GM19328 (cell line): Measurements from ENCODE around the gene GON4L.
"Not testable (repeated sequence)": the region's sequence is repeated elsewhere in the genome, so short reads cannot be mapped to it uniquely, and the experiment has no call there.

ENCODE experiments used
- ATAC-seq: cut with Tn5 transposase; IDR thresholded peaks from one replicate; pipeline ENCODE4 v1.9.1; 2021; ENCODE audit warnings: mild to moderate bottlenecking, moderate library complexity; ENCODE audit not compliant: unreplicated experiment

GON4L gene, protein sequence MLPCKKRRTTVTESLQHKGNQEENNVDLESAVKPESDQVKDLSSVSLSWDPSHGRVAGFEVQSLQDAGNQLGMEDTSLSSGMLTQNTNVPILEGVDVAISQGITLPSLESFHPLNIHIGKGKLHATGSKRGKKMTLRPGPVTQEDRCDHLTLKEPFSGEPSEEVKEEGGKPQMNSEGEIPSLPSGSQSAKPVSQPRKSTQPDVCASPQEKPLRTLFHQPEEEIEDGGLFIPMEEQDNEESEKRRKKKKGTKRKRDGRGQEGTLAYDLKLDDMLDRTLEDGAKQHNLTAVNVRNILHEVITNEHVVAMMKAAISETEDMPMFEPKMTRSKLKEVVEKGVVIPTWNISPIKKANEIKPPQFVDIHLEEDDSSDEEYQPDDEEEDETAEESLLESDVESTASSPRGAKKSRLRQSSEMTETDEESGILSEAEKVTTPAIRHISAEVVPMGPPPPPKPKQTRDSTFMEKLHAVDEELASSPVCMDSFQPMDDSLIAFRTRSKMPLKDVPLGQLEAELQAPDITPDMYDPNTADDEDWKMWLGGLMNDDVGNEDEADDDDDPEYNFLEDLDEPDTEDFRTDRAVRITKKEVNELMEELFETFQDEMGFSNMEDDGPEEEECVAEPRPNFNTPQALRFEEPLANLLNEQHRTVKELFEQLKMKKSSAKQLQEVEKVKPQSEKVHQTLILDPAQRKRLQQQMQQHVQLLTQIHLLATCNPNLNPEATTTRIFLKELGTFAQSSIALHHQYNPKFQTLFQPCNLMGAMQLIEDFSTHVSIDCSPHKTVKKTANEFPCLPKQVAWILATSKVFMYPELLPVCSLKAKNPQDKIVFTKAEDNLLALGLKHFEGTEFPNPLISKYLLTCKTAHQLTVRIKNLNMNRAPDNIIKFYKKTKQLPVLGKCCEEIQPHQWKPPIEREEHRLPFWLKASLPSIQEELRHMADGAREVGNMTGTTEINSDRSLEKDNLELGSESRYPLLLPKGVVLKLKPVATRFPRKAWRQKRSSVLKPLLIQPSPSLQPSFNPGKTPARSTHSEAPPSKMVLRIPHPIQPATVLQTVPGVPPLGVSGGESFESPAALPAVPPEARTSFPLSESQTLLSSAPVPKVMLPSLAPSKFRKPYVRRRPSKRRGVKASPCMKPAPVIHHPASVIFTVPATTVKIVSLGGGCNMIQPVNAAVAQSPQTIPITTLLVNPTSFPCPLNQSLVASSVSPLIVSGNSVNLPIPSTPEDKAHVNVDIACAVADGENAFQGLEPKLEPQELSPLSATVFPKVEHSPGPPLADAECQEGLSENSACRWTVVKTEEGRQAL (N-terminal part only)

DNA sequence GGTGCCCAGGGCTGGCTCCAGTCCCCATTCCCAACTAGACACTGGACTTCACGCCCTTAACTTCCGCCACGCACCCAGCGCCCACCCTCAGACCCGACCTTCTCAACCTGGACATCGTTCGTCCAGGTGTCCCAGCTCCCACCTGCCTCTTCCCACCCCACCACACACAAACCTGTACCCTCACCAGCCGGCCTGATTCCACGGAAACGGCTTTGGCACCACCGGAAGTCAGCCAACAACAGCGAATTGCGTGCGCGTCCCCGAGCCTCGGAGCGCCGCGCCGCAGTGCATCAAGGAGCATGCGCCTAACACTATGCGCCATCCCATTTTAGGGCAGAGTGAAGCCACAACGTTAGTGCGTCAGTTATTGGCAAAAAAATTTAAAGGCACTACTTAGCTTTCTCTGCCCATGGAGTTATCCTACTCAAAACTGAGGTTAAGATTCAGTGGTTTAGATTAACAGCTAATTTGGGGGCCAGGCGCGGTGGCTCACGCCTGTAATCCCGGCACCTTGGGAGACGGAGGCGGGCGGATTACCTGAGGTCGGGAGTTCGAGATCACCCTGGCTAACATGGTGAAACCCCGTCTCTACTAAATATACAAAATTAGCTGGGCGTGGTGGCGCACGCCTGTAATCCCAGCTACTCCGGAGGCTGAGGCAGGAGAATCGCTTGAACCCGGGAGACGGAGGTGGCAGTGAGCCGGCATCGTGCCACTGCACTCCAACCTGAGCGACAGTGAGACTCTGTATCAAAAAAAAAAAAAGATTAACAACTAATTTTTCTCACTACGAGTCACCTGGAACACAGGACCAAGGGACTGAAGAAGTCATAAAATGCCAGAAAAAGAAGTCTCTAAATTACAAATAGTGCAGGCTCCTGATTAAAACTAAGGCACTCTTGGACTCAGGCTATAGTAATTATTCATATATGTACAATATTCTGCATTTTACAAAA lies at the start of gene GON4L:
GON4L (minus strand) TSS at position 240 of the 956 bp plus-strand sequence. CDS start 3,434 bp downstream, outside the sequence.
- ATAC-seq = peak; percentile 37

DNA sequence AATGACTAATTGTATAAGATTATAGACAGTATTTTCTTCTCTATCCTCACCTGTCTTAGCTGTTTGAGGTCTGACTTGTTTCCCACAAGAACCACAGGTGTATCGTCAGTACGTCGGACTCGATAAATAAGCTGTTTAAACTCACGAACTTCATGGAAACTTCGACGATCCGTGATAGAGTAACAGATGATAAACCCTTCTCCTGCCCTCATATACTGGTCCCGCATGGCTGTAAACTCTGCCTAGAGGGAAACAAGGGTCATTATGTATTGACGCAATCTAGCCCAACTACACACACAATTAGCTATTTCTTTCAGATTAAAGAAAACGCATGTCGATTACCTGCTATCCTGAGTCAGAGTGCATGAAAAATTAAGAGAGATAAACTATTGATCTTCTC lies 47.2 kb upstream of the GON4L start:
- no peak for ATAC-seq

GRCh38 chr1:155900161-155900560 lies 43.1 kb upstream of the GON4L start:
- no peak for ATAC-seq

- no peak for ATAC-seq
Observed at GRCh38 chr1:155899683-155900082, 42.7 kb upstream of the GON4L start.

GRCh38 chr1:155898888-155899287 lies 41.9 kb upstream of the GON4L start:
- ATAC-seq = no peak

- no peak for ATAC-seq
Observed at GRCh38 chr1:155897746-155898145, 40.7 kb upstream of the GON4L start.

DNA sequence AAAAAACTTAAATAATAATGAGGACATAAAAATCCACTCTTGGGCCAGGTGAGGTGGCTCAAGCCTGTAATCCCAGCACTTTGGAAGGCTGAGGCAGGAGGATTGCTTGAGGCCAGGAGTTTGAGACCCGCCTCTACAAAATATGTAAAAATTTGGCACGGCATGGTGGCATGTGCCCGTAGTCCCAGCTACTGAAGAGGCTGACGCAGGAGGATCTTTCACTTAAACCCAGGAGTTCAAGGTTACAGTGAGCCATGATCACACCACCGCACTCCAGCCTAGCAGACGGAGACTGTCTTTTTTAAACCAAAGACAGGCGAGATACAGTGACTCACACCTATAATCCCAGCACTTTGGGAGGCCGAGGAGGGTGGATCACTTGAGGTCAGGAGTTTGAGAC lies 39.5 kb upstream of the GON4L start:
- ATAC-seq = not testable (repeated sequence)

DNA sequence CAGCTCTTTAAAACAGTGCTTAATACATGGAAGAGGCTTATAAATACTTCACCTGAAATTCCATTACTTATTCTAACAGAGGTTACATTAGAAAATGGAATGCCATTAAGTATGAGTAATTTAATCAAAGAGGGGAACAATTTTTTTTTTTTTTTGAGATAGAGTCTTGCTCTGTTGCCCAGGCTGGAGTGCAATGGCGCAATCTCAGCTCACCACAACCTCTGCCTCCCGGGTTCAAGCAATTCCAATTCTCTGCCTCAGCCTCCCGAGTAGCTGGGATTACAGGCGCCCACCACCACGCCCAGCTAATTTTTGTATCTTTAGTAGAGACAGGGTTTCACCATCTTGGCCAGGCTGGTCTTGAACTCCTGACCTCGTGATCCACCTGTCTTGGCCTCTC lies 38.6 kb upstream of the GON4L start:
- ATAC-seq = not testable (repeated sequence)

DNA sequence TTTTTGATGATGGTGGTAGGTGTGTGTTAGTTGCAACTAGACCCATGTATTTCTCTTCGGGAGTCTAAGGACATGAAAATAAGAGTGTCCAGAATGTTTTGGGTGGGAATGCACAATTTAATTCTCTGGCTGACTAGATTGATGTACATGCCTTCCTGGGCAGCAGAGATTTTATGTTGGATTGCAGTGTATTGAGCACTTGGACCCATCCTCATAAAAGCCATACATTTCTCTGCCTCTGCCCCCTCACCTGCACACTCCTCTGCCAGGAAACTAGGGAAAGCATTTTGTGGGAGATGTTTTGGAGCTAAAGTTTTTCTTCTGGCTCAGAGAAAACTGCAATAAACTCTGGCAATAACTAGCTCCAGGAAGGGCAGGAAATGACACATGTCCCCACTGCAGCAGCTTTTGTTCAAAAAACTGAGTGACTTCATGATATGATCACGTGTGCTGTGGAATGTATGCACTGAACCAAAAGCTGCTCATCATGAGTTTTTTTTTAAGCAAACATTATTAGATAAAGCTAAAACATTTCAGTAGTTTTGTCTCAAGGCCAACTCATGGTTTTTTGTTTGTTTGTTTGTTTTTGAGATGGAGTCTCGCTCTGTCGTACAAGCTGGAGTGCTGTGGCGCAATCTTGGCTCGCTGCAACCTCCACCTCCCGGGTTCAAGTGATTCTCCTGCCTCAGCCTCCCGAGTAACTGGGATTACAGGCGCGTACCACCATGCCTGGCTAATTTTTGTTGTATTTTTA lies 36.6 kb upstream of the GON4L start:
- ATAC-seq = no peak

DNA sequence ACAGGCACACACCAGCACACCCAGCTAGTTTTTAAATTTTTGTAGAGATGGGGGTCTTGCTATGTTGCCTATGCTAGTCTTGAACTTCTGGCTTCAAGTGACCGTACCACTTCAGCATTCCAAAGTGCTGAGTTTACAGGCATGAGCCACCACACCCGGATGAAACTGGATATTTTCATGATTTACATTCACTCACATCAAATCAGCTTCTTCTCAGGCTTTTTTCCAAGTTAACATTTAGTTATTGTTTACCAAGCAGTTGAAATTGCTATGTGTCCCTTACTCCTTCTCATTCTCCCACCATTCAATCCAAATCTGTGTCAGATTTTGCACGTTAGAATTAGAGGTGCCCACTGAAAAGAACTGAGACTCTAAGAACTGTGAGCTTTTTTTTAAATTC lies 35.8 kb upstream of the GON4L start:
- no peak for ATAC-seq

GRCh38 chr1:155890251-155890650 lies 33.2 kb upstream of the GON4L start:
- ATAC-seq = no peak

- no peak for ATAC-seq
Observed at GRCh38 chr1:155889566-155889965, 32.6 kb upstream of the GON4L start.

GRCh38 chr1:155888481-155888880 lies 31.5 kb upstream of the GON4L start:
- no peak for ATAC-seq

GRCh38 chr1:155884982-155885381 lies 28.0 kb upstream of the GON4L start:
- ATAC-seq = no peak

- ATAC-seq = no peak
Observed at GRCh38 chr1:155884031-155884960, 27.3 kb upstream of the GON4L start.

- no peak for ATAC-seq
Observed at GRCh38 chr1:155882766-155883165, 25.8 kb upstream of the GON4L start.

DNA sequence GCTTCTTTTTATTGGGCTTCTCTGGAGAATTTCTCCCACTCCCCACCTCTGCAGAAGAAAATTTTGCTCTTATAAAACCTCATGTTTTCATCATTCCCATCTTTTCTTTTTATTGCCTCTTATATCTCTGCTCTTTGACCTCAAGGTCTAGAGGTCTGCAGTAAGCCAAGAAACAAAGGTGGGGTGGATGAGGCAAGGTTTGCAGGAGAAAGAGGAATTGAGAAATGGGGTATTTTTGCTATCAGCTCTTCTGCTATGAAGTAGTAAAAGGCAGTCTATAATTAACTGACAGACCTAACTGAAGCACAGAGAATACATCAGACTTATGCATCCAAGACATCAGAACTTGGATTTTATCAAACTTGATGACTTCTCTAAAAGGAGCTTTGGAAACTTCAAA lies 25.2 kb upstream of the GON4L start:
- no peak for ATAC-seq

DNA sequence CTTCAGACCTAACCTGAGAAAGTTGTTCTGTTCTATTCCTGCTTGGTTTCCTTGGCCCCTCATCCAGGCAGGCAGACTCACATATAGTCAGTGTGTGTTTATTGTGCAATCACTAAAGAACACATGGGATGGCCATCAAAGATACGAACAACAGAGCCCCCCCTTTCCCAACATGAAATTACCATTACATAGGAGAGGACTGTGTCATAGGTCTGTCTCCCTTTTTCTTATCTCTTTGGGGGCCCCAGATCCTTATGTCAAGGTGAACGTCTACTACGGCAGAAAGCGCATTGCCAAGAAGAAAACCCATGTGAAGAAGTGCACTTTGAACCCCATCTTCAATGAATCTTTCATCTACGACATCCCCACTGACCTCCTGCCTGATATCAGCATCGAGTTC lies 23.9 kb upstream of the GON4L start:
- ATAC-seq = no peak
